HFFc6 (cell line): ENCODE results near the gene F8A2. TPM values are rescaled to one million over a fixed set of nuclear protein-coding genes. Genes with fewer than 3 reads are reported as not detected.
"Not testable (repeated sequence)": the region's sequence is repeated elsewhere in the genome, so short reads cannot be mapped to it uniquely, and the experiment has no call there.

Source experiments
- DNase-seq: peaks from one replicate; pipeline ENCODE4 v3.0.0-alpha.2; 2018
- H3K27ac Mint-ChIP-seq: 2 replicates; pipeline ENCODE4 v1.8.0; 2020; ENCODE audit warnings: mild to moderate bottlenecking, mixed read lengths
- H3K27me3 Mint-ChIP-seq: 2 replicates; pipeline ENCODE4 v1.8.0; 2021; ENCODE audit warnings: mild to moderate bottlenecking, moderate library complexity, mixed read lengths; ENCODE audit not compliant: insufficient read depth
- H3K36me3 Mint-ChIP-seq: 2 replicates; pipeline ENCODE4 v1.8.0; 2021; ENCODE audit warnings: low read depth, mixed read lengths
- H3K4me1 Mint-ChIP-seq: 2 replicates; pipeline ENCODE4 v1.8.0; 2020; ENCODE audit warnings: low read depth, mixed read lengths
- H3K4me3 Mint-ChIP-seq: 2 replicates; pipeline ENCODE4 v1.8.0; 2020; ENCODE audit warnings: mild to moderate bottlenecking, moderate library complexity, mixed read lengths
- H3K9me3 Mint-ChIP-seq: 2 replicates; pipeline ENCODE4 v1.8.0; 2020; ENCODE audit warnings: mild to moderate bottlenecking, mixed read lengths
- CTCF ChIP-seq: fragments of 200-600 bp; sonication (generic); IDR thresholded peaks from 2 replicates; pipeline ENCODE4 v1.5.0; 2021; ENCODE audit warnings: antibody characterized with exemption, mild to moderate bottlenecking
- long read RNA-seq: library from polyadenylated mRNA; unstranded; transcript quantifications from one replicate; pipeline ENCODE4 v2.0.0, GENCODE V29; 2019
- total RNA-seq, 6 experiments: library from RNA; stranded (reverse); fragmentation: NEBNext Ultra II Directional; extraction: Animal tissue kit (Norgen Biotek cat#: 25700); gene quantifications; 2 replicates in 1 of 6; 3 replicates in 5 of 6; pipeline ENCODE4 v1.2.3, GENCODE V29; 2021

Gene F8A2
- not detected for total RNA-seq
- long read RNA-seq, partial matches to known transcripts, result 0 of 1 reads
- long read RNA-seq, other reads (novel, unspliced or antisense), result 0 of 1 reads

- not testable (repeated sequence) for H3K36me3 Mint-ChIP-seq, H3K9me3 Mint-ChIP-seq, H3K4me1 Mint-ChIP-seq, DNase-seq, H3K4me3 Mint-ChIP-seq, H3K27ac Mint-ChIP-seq, H3K27me3 Mint-ChIP-seq
Observed at GRCh38 chrX:155381843-155382528, at the start of gene F8A2. F8A2 (plus strand) TSS chrX:155382095; CDS start chrX:155382115, 20 bp downstream.

- Mint-ChIP-seq H3K36me3 (no peaks in the 10 kb centered on the region), H3K4me3 (no peak overlapping the region), H3K9me3 (no peaks in the 10 kb centered on the region; the same call in 1 of the 2 replicates), H3K27ac (no peak overlapping the region), H3K4me1 (no peaks in the 10 kb centered on the region), H3K27me3 (peaks cover 1% of the 10 kb centered on the region; the same call in 1 of the 2 replicates)
- TF ChIP-seq CTCF, result no peak
- no peak for DNase-seq
Observed at GRCh38 chrX:155333544-155334100, 48.3 kb upstream of the F8A2 start.

GRCh38 chrX:155334486-155335336 lies 47.2 kb upstream of the F8A2 start, which contains the start of gene CLIC2:
CLIC2 (minus strand) TSS chrX:155334614; CDS start chrX:155334427, 187 bp downstream.
- DNase-seq, result no peak
- TF ChIP-seq CTCF, result no peak
- Mint-ChIP-seq H3K4me3 (no peak within 1 kb of the TSS), H3K27me3 (peaks cover under 1% of the 10 kb centered on the region; the same call in 1 of the 2 replicates), H3K9me3 (no peaks in the 10 kb centered on the region; the same call in 1 of the 2 replicates), H3K36me3 (no peaks in the 10 kb centered on the region), H3K27ac (no peak within 1 kb of the TSS), H3K4me1 (no peaks in the 10 kb centered on the region)

GRCh38 chrX:155335337-155335712 lies 46.6 kb upstream of the F8A2 start:
- H3K4me3 Mint-ChIP-seq, DNase-seq, H3K4me1 Mint-ChIP-seq, H3K36me3 Mint-ChIP-seq, H3K27me3 Mint-ChIP-seq, H3K27ac Mint-ChIP-seq, H3K9me3 Mint-ChIP-seq: not testable (repeated sequence)

- not testable (repeated sequence) for H3K4me3 Mint-ChIP-seq, H3K27me3 Mint-ChIP-seq, H3K27ac Mint-ChIP-seq, H3K9me3 Mint-ChIP-seq, DNase-seq, H3K4me1 Mint-ChIP-seq, H3K36me3 Mint-ChIP-seq
Observed at GRCh38 chrX:155345689-155346088, 36.2 kb upstream of the F8A2 start.

- not testable (repeated sequence) for DNase-seq, H3K27ac Mint-ChIP-seq, H3K4me1 Mint-ChIP-seq, H3K27me3 Mint-ChIP-seq, H3K9me3 Mint-ChIP-seq, H3K36me3 Mint-ChIP-seq, H3K4me3 Mint-ChIP-seq
Observed at GRCh38 chrX:155349448-155349847, 32.4 kb upstream of the F8A2 start.

- not testable (repeated sequence) for H3K4me3 Mint-ChIP-seq, H3K4me1 Mint-ChIP-seq, H3K27me3 Mint-ChIP-seq, H3K36me3 Mint-ChIP-seq, H3K27ac Mint-ChIP-seq, H3K9me3 Mint-ChIP-seq, DNase-seq
Observed at GRCh38 chrX:155363712-155364111, 18.2 kb upstream of the F8A2 start.

GRCh38 chrX:155373777-155374458 lies 8.0 kb upstream of the F8A2 start:
- not testable (repeated sequence) for H3K4me3 Mint-ChIP-seq, H3K27ac Mint-ChIP-seq, H3K9me3 Mint-ChIP-seq, H3K4me1 Mint-ChIP-seq, H3K27me3 Mint-ChIP-seq, H3K36me3 Mint-ChIP-seq, DNase-seq

GRCh38 chrX:155379802-155380201 lies 2.1 kb upstream of the F8A2 start:
- not testable (repeated sequence) for H3K9me3 Mint-ChIP-seq, H3K4me3 Mint-ChIP-seq, H3K4me1 Mint-ChIP-seq, H3K36me3 Mint-ChIP-seq, H3K27ac Mint-ChIP-seq, H3K27me3 Mint-ChIP-seq, DNase-seq

GRCh38 chrX:155382529-155382967 lies 653 bp downstream of the F8A2 start:
- H3K9me3 Mint-ChIP-seq, DNase-seq, H3K4me3 Mint-ChIP-seq, H3K36me3 Mint-ChIP-seq, H3K27ac Mint-ChIP-seq, H3K27me3 Mint-ChIP-seq, H3K4me1 Mint-ChIP-seq: not testable (repeated sequence)
